Prostate gland (tissue), 2 donors: Measurements from ENCODE around the gene PPIH. TPM values are rescaled to one million over a fixed set of nuclear protein-coding genes. Genes with fewer than 3 reads are reported as not detected.
A peak's percentile ranks its signal among the peaks of the same experiment; 100 is the strongest.
"Not testable (repeated sequence)": the region's sequence is repeated elsewhere in the genome, so short reads cannot be mapped to it uniquely, and the experiment has no call there.

Source experiments
- DNase-seq: peaks from one replicate; pipeline ENCODE4 v3.0.0-alpha.2; 2019; ENCODE audit warnings: low spot score
- H3K27ac ChIP-seq, 2 donors: fragments of 200-600 bp; sonication (generic); 2 replicates each; pipeline ENCODE4 v1.5.1; 2017 to 2019
- H3K27me3 ChIP-seq: fragments of 200-600 bp; sonication (generic); replicated peaks from 2 replicates; pipeline ENCODE4 v1.5.1; 2019; ENCODE audit not compliant: insufficient read depth
- H3K36me3 ChIP-seq, 2 donors: fragments of 200-600 bp; sonication (generic); 1 replicate in 1 of 2; 2 replicates in 1 of 2; pipeline versions ENCODE4 v1.5.1 to v1.8.1; 2017 to 2019
- H3K4me1 ChIP-seq: fragments of 200-600 bp; sonication (generic); replicated peaks from 2 replicates; pipeline ENCODE4 v1.5.1; 2019
- H3K4me3 ChIP-seq, 2 donors: fragments of 200-600 bp; sonication (generic); 2 replicates each; pipeline ENCODE4 v1.5.1; 2017 to 2019
- H3K9me3 ChIP-seq: fragments of 200-600 bp; sonication (generic); 2 replicates; pipeline ENCODE4 v1.5.1; 2017
- POLR2A ChIP-seq: fragments of 450-650 bp; IDR thresholded peaks from one replicate; pipeline ENCODE4 v1.6.1; 2016; ENCODE audit warnings: antibody characterized with exemption, mild to moderate bottlenecking
- POLR2AphosphoS5 ChIP-seq: sonication (generic); formaldehyde crosslinking; IDR thresholded peaks from one replicate; pipeline ENCODE4 v1.6.1; 2017; ENCODE audit warnings: antibody characterized with exemption
- WGBS: methylation state at CpG from one replicate; pipeline ENCODE4 v1.1.5; 2018; 5-methylcytosine and 5-hydroxymethylcytosine counted together
- intact Hi-C: fragments of 100-400 bp; cut with DNase I; formaldehyde crosslinking; loops from one replicate; pipeline ENCODE4 v1.14.2; 2022
- total RNA-seq, 2 donors: library from RNA; depleted of rRNA; stranded (reverse); fragments of >200 nt; gene quantifications; one replicate each; pipeline ENCODE4 v1.1.0, GENCODE V29; 2016
- TF ChIP-seq, protein P1 (sequence below), 4 experiments: fragments of 200-600 bp in 2 of 4; fragments of 450-650 bp in 2 of 4; sonication (generic) in 2 of 4; IDR thresholded peaks; 1 replicate in 3 of 4; 2 replicates in 1 of 4; pipeline ENCODE4 v1.5.1; 2016 to 2019; ENCODE audit warnings: antibody characterized with exemption in 4 of 4, mild to moderate bottlenecking in 2 of 4, moderate library complexity in 2 of 4

PPIH gene
- total RNA-seq, 2 donors from 2014 or later = 31.9 to 39.4 TPM

DNA sequence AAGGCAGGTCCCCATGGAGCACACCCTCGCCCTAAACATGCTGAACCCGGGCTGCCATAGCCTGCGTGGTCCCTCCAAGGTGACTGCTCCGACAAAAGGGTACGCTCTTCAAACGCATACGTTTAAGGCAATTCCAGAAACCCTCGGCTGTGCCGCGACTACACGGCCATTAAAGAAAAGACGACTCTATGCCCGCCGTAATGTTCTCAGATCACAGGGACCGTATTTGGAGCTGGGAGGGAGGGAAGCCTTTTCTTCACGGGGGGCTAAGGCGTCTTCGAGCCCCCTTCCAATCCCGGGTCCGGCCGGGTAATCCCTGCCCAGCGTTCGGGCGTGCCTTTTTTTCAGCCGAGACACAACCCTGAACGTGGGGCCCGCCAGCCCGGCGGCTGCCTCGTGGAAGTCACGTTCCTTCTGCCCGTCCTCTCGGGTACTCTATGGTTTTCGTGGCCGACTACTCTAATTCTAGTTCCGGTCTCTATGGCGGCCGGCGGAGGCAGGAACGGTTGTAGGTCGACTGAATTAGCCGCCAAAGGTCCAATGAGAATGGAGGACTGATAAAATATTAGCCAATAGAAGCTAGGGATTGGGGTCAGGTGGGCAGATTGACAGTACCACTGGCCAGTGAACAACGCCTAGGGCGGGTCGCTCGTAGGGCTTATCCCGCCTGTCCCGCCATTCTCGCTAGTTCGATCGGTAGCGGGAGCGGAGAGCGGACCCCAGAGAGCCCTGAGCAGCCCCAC is 23.7 kb downstream of the PPIH start, which contains the start of gene YBX1:
TSS of gene YBX1 (plus strand) at position 678 of the 743 bp plus-strand sequence. CDS start 148 bp downstream, outside the sequence.
- Histone ChIP-seq H3K27me3 (no peaks in the 10 kb centered on the region), H3K36me3 (no peaks in the 10 kb centered on the region), H3K4me3 (peak within 1 kb of the TSS; percentile 84 to 89), H3K27ac (peak within 1 kb of the TSS; percentile 75 to 94), H3K9me3 (no peaks in the 10 kb centered on the region), H3K4me1 (peaks cover 8% of the 10 kb centered on the region)
- intact Hi-C loops = loop anchor here (2.0 to 10.0 kb wide), 3 partner anchors 23 to 163 kb away; partner anchors contain the start of genes C1orf50, P3H1, PPIH and ZNF691
- TF ChIP-seq POLR2AphosphoS5 (peak; percentile 97), POLR2A (no peak)
- TF ChIP-seq, protein P1, sequence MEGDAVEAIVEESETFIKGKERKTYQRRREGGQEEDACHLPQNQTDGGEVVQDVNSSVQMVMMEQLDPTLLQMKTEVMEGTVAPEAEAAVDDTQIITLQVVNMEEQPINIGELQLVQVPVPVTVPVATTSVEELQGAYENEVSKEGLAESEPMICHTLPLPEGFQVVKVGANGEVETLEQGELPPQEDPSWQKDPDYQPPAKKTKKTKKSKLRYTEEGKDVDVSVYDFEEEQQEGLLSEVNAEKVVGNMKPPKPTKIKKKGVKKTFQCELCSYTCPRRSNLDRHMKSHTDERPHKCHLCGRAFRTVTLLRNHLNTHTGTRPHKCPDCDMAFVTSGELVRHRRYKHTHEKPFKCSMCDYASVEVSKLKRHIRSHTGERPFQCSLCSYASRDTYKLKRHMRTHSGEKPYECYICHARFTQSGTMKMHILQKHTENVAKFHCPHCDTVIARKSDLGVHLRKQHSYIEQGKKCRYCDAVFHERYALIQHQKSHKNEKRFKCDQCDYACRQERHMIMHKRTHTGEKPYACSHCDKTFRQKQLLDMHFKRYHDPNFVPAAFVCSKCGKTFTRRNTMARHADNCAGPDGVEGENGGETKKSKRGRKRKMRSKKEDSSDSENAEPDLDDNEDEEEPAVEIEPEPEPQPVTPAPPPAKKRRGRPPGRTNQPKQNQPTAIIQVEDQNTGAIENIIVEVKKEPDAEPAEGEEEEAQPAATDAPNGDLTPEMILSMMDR (IDR thresholded peaks at IDR 0.05) = peak in 1 of 4 experiments; percentile 2
- WGBS = 0% methylated on average over 51 of the region's 54 CpGs
- peak; percentile 99 for DNase-seq

DNA sequence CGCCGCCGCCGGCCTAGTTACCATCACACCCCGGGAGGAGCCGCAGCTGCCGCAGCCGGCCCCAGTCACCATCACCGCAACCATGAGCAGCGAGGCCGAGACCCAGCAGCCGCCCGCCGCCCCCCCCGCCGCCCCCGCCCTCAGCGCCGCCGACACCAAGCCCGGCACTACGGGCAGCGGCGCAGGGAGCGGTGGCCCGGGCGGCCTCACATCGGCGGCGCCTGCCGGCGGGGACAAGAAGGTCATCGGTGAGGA is 24.2 kb downstream of the PPIH start:
- H3K4me1 ChIP-seq, H3K36me3 ChIP-seq, DNase-seq, H3K9me3 ChIP-seq, H3K27me3 ChIP-seq: not testable (repeated sequence)
- 0% methylated on average over 1 of the region's 33 CpGs for WGBS
- intact Hi-C loops = loop anchor here (2.0 to 10.0 kb wide), 3 partner anchors 24 to 162 kb away; partner anchors contain the start of genes C1orf50, P3H1, PPIH and ZNF691
- peak overlapping the region; percentile 84 to 89 for H3K4me3 ChIP-seq
- H3K27ac ChIP-seq = peak overlapping the region; percentile 75 to 94

DNA sequence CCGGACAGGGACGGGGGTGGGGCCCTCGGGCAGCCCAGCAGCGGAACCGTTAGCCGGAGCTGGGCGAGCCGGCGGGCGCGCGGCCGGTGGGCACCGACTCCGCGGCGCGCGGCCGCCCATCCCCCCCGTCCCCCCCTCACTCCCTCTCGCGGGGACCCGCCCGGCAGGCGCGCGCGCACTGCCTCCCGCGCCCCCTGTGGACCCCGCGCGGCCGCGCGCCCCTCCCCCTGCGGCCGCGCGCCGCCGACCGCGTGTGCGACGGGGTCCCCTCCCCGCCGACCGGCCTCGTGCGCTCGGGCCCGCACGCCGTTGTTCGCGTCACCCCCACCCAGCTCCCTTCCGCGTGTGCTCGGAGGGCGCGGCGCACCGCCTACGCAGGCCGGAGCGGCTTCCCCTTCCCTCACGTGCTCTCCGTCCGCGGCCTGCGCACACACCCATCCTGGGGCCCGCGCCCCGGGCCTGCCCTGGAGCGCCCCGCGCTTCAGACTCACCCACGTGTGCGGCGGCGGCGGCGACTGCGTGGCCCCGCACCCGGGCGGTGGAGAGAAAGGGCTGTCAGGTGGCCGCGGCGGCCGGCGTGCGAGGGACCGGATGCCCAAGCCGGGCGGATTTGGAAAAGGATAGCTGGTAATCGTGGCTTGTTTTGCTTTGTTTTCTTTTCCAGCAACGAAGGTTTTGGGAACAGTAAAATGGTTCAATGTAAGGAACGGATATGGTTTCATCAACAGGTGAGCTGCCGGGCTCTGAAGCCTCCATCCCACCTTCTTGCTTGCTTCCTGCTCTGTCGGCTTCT is 24.7 kb downstream of the PPIH start:
- under 1% methylated on average over 43 of the region's 103 CpGs for WGBS
- H3K4me1 ChIP-seq = peaks cover 8% of the 10 kb centered on the region

DNA sequence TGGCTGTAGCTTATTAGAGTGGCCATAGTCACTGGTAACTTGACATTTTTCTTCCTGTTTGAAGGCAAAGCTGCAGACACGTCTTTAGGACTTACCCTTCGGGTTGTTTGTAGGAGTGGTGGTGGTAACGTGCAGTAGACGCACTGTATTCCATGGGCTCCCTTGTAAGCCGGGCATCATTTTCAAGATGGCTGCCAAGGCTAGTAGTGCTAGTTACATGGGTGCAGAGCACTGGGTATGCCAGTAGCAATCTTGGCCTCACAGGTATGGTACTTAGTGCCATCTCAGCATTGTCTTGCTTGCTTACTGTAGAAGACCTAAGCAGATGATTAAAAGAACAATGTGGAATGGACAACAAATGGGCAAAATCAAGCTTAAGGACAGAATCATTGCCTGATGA is 25.9 kb downstream of the PPIH start:
- peaks cover 8% of the 10 kb centered on the region for H3K4me1 ChIP-seq
- intact Hi-C loops = loop anchor here (10.0 kb wide), 1 partner anchor 161 kb away; the partner anchor contains the start of gene ZNF691
- peak overlapping the region in 1 of 2 donors; percentile 84 for H3K4me3 ChIP-seq

More for the DNA sequence above, 24.7 kb downstream of the PPIH start:
- no peak for TF ChIP-seq POLR2AphosphoS5
- peak; percentile 28 for TF ChIP-seq POLR2A
- TF ChIP-seq, protein P1 (IDR thresholded peaks at IDR 0.05) = no peak
- DNase-seq = peak; percentile 58
- Histone ChIP-seq H3K27me3 (no peaks in the 10 kb centered on the region), H3K9me3 (no peaks in the 10 kb centered on the region), H3K36me3 (no peaks in the 10 kb centered on the region), H3K27ac (peak overlapping the region; percentile 75 to 94), H3K4me3 (peak overlapping the region; percentile 84 to 89)
- intact Hi-C loops = loop anchor here (2.0 to 10.0 kb wide), 3 partner anchors 24 to 162 kb away; partner anchors contain the start of genes C1orf50, P3H1, PPIH and ZNF691

DNA sequence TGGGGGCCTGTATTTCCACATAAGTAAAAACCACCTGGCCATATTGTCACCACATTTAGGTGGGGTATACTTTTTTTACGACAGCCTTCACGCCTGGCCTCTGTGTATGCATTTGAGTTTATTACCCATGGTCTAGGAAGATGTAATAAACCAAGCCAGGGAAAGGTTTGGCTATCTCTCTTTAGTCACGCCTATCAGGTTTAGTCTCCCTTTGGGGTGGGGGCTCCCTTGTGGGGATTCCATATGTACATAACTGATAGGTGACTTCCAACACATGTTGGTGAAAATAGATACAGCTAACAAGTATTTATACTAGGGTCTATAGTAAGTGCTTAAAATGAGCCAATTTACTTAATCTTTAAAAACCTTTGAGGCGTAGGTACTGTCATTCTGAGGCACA is 28.2 kb downstream of the PPIH start:
- intact Hi-C loops = loop anchor here (10.0 kb wide), 1 partner anchor 158 kb away; the partner anchor contains the start of gene ZNF691
- H3K36me3 ChIP-seq = no peaks in the 10 kb centered on the region
- DNase-seq = no peak
- no peaks in the 10 kb centered on the region for H3K9me3 ChIP-seq
- no peak overlapping the region for H3K4me3 ChIP-seq
- no peak overlapping the region for H3K27ac ChIP-seq
- WGBS = 75% methylated on average over 4 of the region's 4 CpGs
- H3K27me3 ChIP-seq = no peaks in the 10 kb centered on the region
- TF ChIP-seq POLR2A = no peak
- TF ChIP-seq POLR2AphosphoS5 = no peak
- TF ChIP-seq, protein P1 (IDR thresholded peaks at IDR 0.05) = no peak
- H3K4me1 ChIP-seq = peaks cover 8% of the 10 kb centered on the region

More for the DNA sequence above, 25.9 kb downstream of the PPIH start:
- Histone ChIP-seq H3K27me3 (no peaks in the 10 kb centered on the region), H3K27ac (no peak overlapping the region), H3K36me3 (no peaks in the 10 kb centered on the region), H3K9me3 (no peaks in the 10 kb centered on the region)
- WGBS = 44% methylated on average over 5 of the region's 5 CpGs
- TF ChIP-seq, protein P1 (IDR thresholded peaks at IDR 0.05) = no peak
- TF ChIP-seq POLR2A = no peak
- no peak for TF ChIP-seq POLR2AphosphoS5
- DNase-seq = no peak
